GM23248 (cell line): ENCODE data around the gene GPR135. TPM values are rescaled to one million over a fixed set of nuclear protein-coding genes. Genes with fewer than 3 reads are reported as not detected.

Experiments used
- DNase-seq: peaks from one replicate; pipeline ENCODE4 v3.0.0-alpha.2; 2015
- H2AFZ ChIP-seq: fragments of 200-600 bp; sonication (generic); 2 replicates; pipeline ENCODE4 v1.6.1; 2016; ENCODE audit warnings: antibody characterized with exemption
- H3F3A ChIP-seq: fragments of 200-600 bp; sonication (generic); 2 replicates; pipeline ENCODE4 v1.6.1; 2016; ENCODE audit warnings: mild to moderate bottlenecking, antibody characterized with exemption, mixed run types; ENCODE audit not compliant: insufficient read depth
- H3K27ac ChIP-seq: fragments of 200-600 bp; sonication (generic); 2 replicates; pipeline ENCODE4 v1.5.1; 2016; ENCODE audit warnings: mild to moderate bottlenecking
- H3K27me3 ChIP-seq: fragments of 200-600 bp; sonication (generic); replicated peaks from 2 replicates; pipeline ENCODE4 v1.6.1; 2016; ENCODE audit warnings: mild to moderate bottlenecking; ENCODE audit not compliant: insufficient read depth
- H3K36me3 ChIP-seq: fragments of 200-600 bp; sonication (generic); 2 replicates; pipeline ENCODE4 v1.6.1; 2016; ENCODE audit warnings: low read depth, mild to moderate bottlenecking
- H3K4me1 ChIP-seq: fragments of 200-600 bp; sonication (generic); 2 replicates; pipeline ENCODE4 v1.6.1; 2016; ENCODE audit warnings: mild to moderate bottlenecking; ENCODE audit not compliant: insufficient read depth
- H3K4me2 ChIP-seq: fragments of 200-600 bp; sonication (generic); one replicate; pipeline ENCODE4 v1.6.1; 2016; ENCODE audit warnings: mild to moderate bottlenecking; ENCODE audit not compliant: unreplicated experiment
- H3K4me3 ChIP-seq: fragments of 200-600 bp; sonication (generic); 2 replicates; pipeline ENCODE4 v1.5.1; 2016; ENCODE audit warnings: mild to moderate bottlenecking
- H3K79me2 ChIP-seq: fragments of 200-600 bp; sonication (generic); 2 replicates; pipeline ENCODE4 v1.6.1; 2016; ENCODE audit warnings: mild to moderate bottlenecking; ENCODE audit not compliant: insufficient read depth
- H3K9ac ChIP-seq: fragments of 200-600 bp; sonication (generic); 2 replicates; pipeline ENCODE4 v1.6.1; 2016; ENCODE audit warnings: mild to moderate bottlenecking
- H3K9me2 ChIP-seq: fragments of 200-600 bp; sonication (generic); 2 replicates; pipeline ENCODE4 v1.6.1; 2016; ENCODE audit warnings: mixed run types, mild to moderate bottlenecking, moderate library complexity; ENCODE audit not compliant: insufficient read depth
- H3K9me3 ChIP-seq: fragments of 200-600 bp; sonication (generic); one replicate; pipeline ENCODE4 v1.6.1; 2017; ENCODE audit warnings: low read depth
- H4K20me1 ChIP-seq: fragments of 200-600 bp; sonication (generic); 2 replicates; pipeline ENCODE4 v1.6.0; 2016; ENCODE audit not compliant: insufficient read depth
- EZH2 ChIP-seq: fragments of 200-600 bp; sonication (generic); IDR thresholded peaks from 2 replicates; pipeline ENCODE4 v1.6.1; 2018; ENCODE audit warnings: antibody characterized with exemption, mild to moderate bottlenecking; ENCODE audit not compliant: insufficient read depth, poor library complexity, severe bottlenecking
- EZH2phosphoT487 ChIP-seq: fragments of 200-600 bp; sonication (generic); IDR thresholded peaks from 2 replicates; pipeline ENCODE4 v1.6.1; 2018; ENCODE audit warnings: antibody characterized with exemption, moderate library complexity, mild to moderate bottlenecking, low read depth; ENCODE audit not compliant: insufficient read depth
- WGBS, 2 experiments: methylation state at CpG; one replicate each; pipeline ENCODE4 v1.1.6; 2015 to 2017; ENCODE audit warnings: low lambda C conversion rate in 2 of 2, low coverage in 1 of 2; ENCODE audit errors: missing lambda C conversion rate in 2 of 2; 5-methylcytosine and 5-hydroxymethylcytosine counted together
- in situ Hi-C: fragments of 300-500 bp; cut with MboI; formaldehyde crosslinking; loops from 2 replicates; pipeline ENCODE4 v1.15.0; 2020
- polyA plus RNA-seq: library from polyadenylated mRNA; unstranded; fragments of >200 nt; fragmentation: Nextera tagmentation; extraction: Ambion mirVana; gene quantifications from 2 replicates; pipeline ENCODE4 v1.2.1, GENCODE V29; 2016
- total RNA-seq: library from RNA; depleted of rRNA; stranded (reverse); fragments of >200 nt; shearing (Covaris generic); gene quantifications from 2 replicates; pipeline ENCODE4 v1.2.3, GENCODE V29; 2014

Gene GPR135
- total and polyA plus RNA-seq, 2 experiments from 2014 or later, result 1.5 to 2.6 TPM

DNA sequence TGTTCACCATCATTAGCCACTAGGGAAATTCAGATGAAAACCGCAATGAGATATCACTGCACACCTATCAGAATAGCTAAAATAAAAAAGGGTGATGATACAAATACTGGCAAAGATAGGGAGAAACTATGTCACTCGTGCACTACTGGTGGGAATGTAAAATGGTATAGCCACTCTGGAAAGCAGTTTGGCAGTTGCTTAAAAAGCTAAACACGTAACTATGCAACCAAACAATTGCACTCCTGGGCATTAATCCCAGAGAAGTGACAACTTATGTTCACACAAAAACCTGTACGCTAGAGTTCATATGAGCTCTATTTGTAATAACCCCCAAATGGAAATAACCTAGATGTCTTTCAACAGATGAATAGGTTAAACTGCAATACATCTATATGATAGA, 35.4 kb downstream of the GPR135 start:
- H3K79me2 ChIP-seq, result no peaks in the 10 kb centered on the region
- H2AFZ ChIP-seq, result no peak overlapping the region
- no peak for DNase-seq
- H3F3A ChIP-seq, result peaks cover 11% of the 10 kb centered on the region; the same call in 1 of the 2 replicates
- H3K4me1 ChIP-seq, result peaks cover 20% of the 10 kb centered on the region
- H3K27me3 ChIP-seq, result no peaks in the 10 kb centered on the region
- H3K36me3 ChIP-seq, result no peaks in the 10 kb centered on the region
- H3K4me3 ChIP-seq, result no peak overlapping the region
- H3K4me2 ChIP-seq, result no peak overlapping the region
- no peaks in the 10 kb centered on the region for H4K20me1 ChIP-seq
- H3K9ac ChIP-seq, result no peak overlapping the region
- no peak overlapping the region for H3K27ac ChIP-seq
- 95 to 99% methylated on average over 4 of the region's 4 CpGs for WGBS, 2 experiments
- no peak for TF ChIP-seq EZH2
- TF ChIP-seq EZH2phosphoT487, result no peak
- in situ Hi-C loops, result loop anchor here (25.0 kb wide), 2 partner anchors 792 to 942 kb away; partner anchors contain the start of gene DACT1
- no peaks in the 10 kb centered on the region for H3K9me2 ChIP-seq
- no peaks in the 10 kb centered on the region for H3K9me3 ChIP-seq

DNA sequence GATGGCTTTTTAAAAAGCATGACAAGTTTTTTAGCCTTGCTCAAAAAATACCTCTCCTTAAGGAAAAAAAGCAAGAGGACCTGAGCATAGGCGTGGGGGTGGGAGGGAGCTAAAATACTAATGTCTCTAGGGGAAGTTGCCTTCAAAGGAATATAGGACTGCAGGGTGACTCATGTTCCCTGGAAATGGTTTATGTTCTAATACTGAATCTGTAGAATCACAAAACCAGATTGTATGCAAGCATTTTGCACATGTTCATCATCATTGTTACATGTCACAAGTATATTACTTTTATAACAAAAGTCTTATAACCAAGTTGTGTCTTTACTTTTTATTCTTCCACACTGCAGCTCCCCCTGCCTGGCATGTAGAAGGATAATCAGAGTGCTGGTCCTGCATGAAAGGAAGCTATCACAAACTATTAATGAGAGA, 36.6 kb downstream of the GPR135 start:
- peak overlapping the region; percentile 31 for H3K27ac ChIP-seq
- H3K4me2 ChIP-seq, result peak overlapping the region; percentile 39
- no peaks in the 10 kb centered on the region for H3K27me3 ChIP-seq
- WGBS, 2 experiments, result 18 to 41% methylated on average over 1 of the region's 1 CpG
- no peak for TF ChIP-seq EZH2
- no peak for TF ChIP-seq EZH2phosphoT487
- H4K20me1 ChIP-seq, result no peaks in the 10 kb centered on the region
- H3K4me3 ChIP-seq, result no peak overlapping the region
- no peaks in the 10 kb centered on the region for H3K79me2 ChIP-seq
- H3K9ac ChIP-seq, result no peak overlapping the region
- peaks cover 11% of the 10 kb centered on the region; the same call in 1 of the 2 replicates for H3F3A ChIP-seq
- H3K36me3 ChIP-seq, result no peaks in the 10 kb centered on the region
- no peaks in the 10 kb centered on the region for H3K9me2 ChIP-seq
- no peak overlapping the region for H2AFZ ChIP-seq
- peaks cover 20% of the 10 kb centered on the region for H3K4me1 ChIP-seq
- DNase-seq, result peak; percentile 75
- H3K9me3 ChIP-seq, result no peaks in the 10 kb centered on the region
- in situ Hi-C loops, result loop anchor here (25.0 kb wide), 2 partner anchors 791 to 941 kb away; partner anchors contain the start of gene DACT1

DNA sequence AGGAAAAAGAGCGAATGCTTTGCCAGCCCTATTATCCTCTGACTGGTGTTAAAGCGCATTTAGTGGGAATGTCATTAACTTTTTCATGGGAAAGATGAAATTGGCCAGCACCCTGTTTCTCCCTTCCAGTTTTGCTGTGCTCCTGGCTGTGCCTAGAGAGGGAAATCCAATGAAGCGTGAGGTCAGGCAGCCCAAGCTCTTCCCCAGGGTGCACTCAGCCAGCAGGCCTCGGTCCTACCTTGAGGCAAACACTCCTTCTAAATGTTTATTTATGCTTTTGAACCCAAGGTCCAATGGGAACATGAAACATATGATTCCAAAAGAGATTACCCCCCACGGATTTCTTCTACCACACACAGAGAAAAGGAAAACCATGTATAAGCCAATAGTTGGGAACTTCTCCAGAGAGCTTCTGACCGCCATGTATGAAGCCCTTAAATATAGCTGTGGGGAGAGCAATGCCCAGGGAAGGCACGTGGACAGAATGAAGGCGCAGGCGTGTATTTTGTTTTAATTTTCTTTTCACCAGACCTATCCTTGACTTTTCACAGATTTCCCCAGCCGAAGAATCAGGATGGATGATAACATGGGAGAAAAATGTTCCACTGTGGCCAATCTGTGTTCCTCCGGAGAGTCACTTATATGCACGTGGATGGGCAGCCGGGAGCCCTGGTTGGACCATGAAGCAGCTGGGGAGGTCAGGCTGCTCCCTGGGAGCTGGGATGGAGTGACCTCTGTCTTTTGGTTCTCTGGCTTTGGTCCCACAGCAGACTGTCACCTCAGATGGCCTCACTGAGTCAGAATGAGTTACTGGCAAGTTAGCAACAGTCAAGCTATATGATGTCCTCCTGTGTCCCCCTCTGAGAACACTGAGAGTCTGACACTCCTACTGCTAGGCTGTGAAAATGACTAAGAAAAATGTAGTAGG, 37.3 kb downstream of the GPR135 start:
- WGBS, 2 experiments, result 70 to 72% methylated on average over 13 of the region's 13 CpGs
- Histone ChIP-seq H3K27ac (peak overlapping the region; percentile 31), H4K20me1 (no peaks in the 10 kb centered on the region), H3K9me2 (no peaks in the 10 kb centered on the region), H3K4me3 (no peak overlapping the region), H3K4me2 (peak overlapping the region; percentile 39), H2AFZ (no peak overlapping the region), H3K27me3 (no peaks in the 10 kb centered on the region), H3F3A (peaks cover 17% of the 10 kb centered on the region; the same call in 1 of the 2 replicates), H3K9me3 (no peaks in the 10 kb centered on the region), H3K4me1 (peaks cover 20% of the 10 kb centered on the region), H3K9ac (no peak overlapping the region), H3K36me3 (no peaks in the 10 kb centered on the region), H3K79me2 (no peaks in the 10 kb centered on the region)
- in situ Hi-C loops, result loop anchor here (25.0 kb wide), 2 partner anchors 791 to 941 kb away; partner anchors contain the start of gene DACT1
- TF ChIP-seq EZH2phosphoT487 (no peak), EZH2 (no peak)
- peak; percentile 59 for DNase-seq

DNA sequence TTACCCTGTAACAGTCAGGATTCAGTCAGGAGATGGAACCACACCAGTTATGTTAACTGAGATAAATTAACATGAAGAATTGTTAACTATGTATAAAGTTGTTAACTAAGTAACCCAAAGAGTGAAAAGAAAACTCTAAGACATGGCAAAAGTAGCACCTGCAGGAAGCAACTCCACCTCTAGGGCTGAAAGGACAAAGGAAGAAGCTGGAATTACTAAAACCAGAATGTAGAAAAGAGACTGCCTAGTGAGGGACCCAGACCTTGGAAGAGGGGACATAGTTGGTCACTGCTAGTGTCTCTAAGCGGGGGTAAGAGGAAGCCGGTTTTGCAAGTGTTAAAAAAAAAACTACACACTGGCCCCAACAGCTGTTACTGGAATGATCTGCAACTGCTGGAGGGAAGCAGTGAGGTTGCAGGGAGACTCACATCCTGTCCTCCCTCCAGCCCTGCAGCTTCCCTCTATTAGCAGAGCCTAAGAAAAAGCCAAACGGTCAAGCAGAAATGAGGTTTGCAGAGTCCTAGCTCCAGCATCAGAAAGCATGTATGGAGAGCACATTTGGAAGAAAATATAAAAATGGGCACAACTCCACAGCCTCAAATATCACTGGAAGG, 39.8 kb downstream of the GPR135 start:
- Histone ChIP-seq H3K4me1 (peaks cover 20% of the 10 kb centered on the region), H3K9ac (no peak overlapping the region), H3K9me3 (no peaks in the 10 kb centered on the region), H3K27ac (no peak overlapping the region), H3K27me3 (no peaks in the 10 kb centered on the region), H4K20me1 (no peaks in the 10 kb centered on the region), H3K4me2 (no peak overlapping the region), H3K4me3 (no peak overlapping the region), H3K36me3 (no peaks in the 10 kb centered on the region), H2AFZ (no peak overlapping the region), H3K9me2 (no peaks in the 10 kb centered on the region), H3K79me2 (no peaks in the 10 kb centered on the region), H3F3A (peaks cover 17% of the 10 kb centered on the region; the same call in 1 of the 2 replicates)
- in situ Hi-C loops, result loop anchor here (25.0 kb wide), 2 partner anchors 788 to 938 kb away; partner anchors contain the start of gene DACT1
- 72% methylated on average over 3 of the region's 3 CpGs for WGBS, 2 experiments
- TF ChIP-seq EZH2, result no peak
- no peak for TF ChIP-seq EZH2phosphoT487
- peak; percentile 34 for DNase-seq
